Fibroblast of pulmonary artery (primary cell): ENCODE measurements around the gene SALL1.
A peak's percentile ranks its signal among the peaks of the same experiment; 100 is the strongest.

ENCODE experiments used
- DNase-seq: peaks from one replicate; pipeline ENCODE4 v3.0.0-alpha.2; 2010; ENCODE audit warnings: low read depth
- H3K4me3 ChIP-seq: replicated peaks from 2 replicates; pipeline ENCODE4 v1.5.1; 2011; ENCODE audit warnings: low read depth, mild to moderate bottlenecking, control low read depth, low read length, moderate library complexity
- TF ChIP-seq, protein P1 (sequence below): IDR thresholded peaks from 2 replicates; pipeline ENCODE4 v1.5.1; 2011; ENCODE audit warnings: mild to moderate bottlenecking, control low read depth, low read length, inconsistent platforms; ENCODE audit errors: missing control alignments

SALL1 gene

DNA sequence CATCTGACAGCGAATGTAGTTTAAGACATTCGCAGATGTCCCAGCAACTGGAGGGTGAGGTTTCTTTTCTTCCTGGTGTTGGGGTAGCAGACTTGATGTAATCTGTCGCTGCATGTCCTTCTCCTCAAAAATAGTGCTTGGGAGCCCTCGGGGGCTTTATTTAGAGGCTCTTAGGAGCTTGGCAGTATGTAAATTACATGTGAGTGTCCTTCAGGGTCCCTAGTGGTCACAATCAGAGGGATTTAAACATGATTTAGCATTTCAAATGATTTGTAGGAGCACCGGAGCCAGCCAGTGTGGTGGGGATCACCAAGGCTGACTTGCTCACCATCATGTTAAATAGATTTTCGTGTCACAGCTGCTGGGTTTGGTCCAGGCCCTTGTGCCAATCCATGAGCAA lies 8.8 kb upstream of the SALL1 start:
- no peak overlapping the region for H3K4me3 ChIP-seq
- TF ChIP-seq, protein P1, sequence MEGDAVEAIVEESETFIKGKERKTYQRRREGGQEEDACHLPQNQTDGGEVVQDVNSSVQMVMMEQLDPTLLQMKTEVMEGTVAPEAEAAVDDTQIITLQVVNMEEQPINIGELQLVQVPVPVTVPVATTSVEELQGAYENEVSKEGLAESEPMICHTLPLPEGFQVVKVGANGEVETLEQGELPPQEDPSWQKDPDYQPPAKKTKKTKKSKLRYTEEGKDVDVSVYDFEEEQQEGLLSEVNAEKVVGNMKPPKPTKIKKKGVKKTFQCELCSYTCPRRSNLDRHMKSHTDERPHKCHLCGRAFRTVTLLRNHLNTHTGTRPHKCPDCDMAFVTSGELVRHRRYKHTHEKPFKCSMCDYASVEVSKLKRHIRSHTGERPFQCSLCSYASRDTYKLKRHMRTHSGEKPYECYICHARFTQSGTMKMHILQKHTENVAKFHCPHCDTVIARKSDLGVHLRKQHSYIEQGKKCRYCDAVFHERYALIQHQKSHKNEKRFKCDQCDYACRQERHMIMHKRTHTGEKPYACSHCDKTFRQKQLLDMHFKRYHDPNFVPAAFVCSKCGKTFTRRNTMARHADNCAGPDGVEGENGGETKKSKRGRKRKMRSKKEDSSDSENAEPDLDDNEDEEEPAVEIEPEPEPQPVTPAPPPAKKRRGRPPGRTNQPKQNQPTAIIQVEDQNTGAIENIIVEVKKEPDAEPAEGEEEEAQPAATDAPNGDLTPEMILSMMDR = no peak
- no peak for DNase-seq

DNA sequence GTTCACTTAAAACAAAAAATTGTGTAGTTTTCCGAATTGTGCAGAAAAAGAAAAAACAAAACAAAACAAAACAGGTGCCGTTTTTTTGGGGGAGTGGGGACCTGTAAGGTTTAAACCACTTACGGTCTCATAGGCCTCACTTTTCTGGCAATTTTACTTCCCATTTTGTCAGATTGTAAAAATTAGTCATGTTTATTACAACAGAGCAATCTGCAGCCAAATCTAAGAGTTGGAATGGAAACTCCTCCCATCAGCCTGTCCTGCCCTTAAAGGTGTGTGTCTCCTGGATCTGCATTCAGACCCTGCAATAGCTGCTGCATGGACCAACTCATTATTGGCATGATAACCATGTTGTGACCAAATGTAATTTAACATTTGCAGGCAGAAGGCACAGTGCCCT lies 8.2 kb upstream of the SALL1 start:
- TF ChIP-seq, protein P1 = no peak
- DNase-seq = no peak
- H3K4me3 ChIP-seq = no peak overlapping the region

DNA sequence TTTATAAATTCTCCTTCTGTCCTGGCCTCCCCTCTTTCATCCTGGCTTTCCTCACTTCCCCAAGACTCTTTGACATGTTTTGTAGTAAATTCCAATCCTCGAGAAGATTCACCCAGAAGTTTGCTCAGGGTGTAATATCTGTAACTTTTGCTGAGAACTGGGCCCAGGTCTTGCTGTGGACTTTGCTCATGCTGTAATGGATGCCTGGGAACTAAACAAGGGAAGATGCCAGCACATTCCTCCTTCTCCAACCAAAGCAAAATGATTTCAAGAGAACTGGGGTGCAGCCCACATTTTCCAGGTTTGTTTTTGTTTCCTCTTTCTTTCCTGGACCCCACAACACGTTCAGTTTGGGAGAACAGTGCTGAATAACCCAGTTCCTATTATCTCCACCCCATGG lies 6.6 kb upstream of the SALL1 start:
- no peak for DNase-seq
- TF ChIP-seq, protein P1 = no peak
- H3K4me3 ChIP-seq = no peak overlapping the region

DNA sequence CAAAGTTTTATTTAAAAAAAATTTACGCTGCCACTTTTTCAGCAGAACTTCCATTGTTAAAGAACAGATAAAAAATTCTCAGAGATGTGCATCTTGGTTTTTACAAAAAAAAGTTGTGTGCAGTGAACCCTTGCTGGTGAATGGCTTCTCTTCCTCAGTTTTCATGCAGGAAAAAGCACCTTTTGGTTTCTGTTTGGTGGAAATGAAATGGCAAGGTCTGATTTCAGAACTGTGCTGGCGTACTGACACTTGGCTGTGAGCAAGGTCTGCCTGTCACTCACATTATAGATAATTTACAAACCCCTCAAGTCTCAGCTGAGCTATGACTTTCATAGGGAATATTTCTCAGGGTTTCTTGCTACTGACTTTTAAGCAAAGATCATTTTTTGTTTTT lies 5.7 kb upstream of the SALL1 start:
- H3K4me3 ChIP-seq = no peak overlapping the region
- TF ChIP-seq, protein P1 = no peak
- DNase-seq = no peak

DNA sequence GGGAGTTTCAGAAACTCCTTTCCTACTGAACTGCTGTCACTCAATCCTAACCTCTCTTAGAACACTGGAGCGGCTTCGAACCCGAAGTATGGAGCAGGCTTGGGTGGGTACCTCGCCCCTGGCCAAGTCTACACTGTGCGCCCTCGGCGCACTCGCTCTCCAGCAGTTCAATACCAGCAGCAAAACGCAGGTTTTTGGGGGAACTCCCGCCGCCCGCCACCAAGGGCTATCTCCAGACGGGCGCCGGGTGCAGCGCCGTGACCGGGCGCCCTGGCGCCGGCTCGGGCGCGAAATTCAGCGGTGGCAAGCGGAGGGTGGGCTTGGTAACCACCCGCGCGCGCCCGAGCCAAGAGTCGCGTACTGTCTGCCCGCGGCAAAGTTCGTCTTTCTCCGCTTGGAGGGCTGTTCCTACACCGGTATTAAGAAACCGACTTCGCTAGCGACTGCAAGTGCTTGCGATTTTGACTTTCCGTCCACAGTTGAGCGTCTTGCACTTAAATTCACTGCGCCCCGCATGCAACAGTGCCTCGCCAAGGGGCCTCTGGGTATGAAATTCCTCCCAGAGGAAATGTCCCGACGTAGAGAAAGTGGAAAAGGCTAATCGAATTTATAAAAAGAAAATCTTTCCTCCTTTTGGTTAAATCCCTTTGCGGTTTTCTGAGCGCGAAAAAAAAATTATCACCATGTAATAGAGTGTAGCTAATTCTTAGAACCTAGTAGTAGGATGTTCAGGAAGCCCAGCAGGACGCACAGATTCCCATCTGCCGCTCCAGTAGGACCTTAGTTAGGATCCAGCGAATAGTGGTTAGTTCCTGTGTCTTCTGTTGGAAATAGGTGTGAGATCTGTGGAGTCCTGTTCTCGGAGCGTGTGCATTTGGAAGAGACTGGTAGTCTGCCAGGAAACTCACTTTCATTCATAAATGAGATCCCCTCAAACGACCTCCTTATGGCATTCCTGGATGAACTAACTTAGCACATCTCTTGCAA lies 5.0 kb upstream of the SALL1 start:
- TF ChIP-seq, protein P1 = no peak
- DNase-seq = peak; percentile 25
- H3K4me3 ChIP-seq = no peak overlapping the region

DNA sequence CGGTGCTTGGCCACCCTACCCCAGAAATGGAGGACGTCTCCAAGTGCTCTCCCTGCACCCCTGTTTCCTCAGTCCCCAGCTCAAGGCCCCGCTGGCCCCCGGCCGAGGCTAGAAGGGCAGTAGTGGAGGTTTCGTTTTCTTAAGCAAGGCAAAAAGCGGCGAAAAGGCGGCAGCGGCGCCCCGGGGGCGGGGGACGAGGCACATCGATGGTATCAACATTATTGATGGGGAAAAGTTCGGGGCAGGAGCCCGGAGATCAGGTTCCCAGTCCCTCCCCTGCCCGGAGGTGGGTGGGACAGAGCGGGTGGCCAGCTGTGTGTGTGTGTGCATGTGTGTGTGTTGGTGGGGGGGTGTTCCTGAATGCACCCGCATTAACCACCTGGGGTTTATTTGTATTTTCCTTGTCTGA lies 4.1 kb upstream of the SALL1 start:
- DNase-seq = no peak
- TF ChIP-seq, protein P1 = no peak
- H3K4me3 ChIP-seq = no peak overlapping the region
